Activated CD4-positive, alpha-beta memory T cell treated with anti-CD3 and anti-CD28 coated beads for 36 hours (primary cell): ENCODE results near the gene LETMD1. TPM values are rescaled to one million over a fixed set of nuclear protein-coding genes. Genes with fewer than 3 reads are reported as not detected.

Experiments used
- CTCF ChIA-PET: fragments of 350-600 bp; sonication (Branson Sonifier 250); formaldehyde crosslinking; loops from one replicate; lab custom pipeline; 2021; ENCODE audit warnings: antibody characterized with exemption, inconsistent platforms; lab: Charles Lee
- POLR2A ChIA-PET: fragments of 350-600 bp; sonication (Branson Sonifier 250); formaldehyde crosslinking; loops from one replicate; lab custom pipeline; 2021; ENCODE audit warnings: antibody characterized with exemption; lab: Charles Lee
- DNase-seq: peaks from one replicate; pipeline ENCODE4 v3.0.0-alpha.2; 2020
- H3K27ac Mint-ChIP-seq: one replicate; pipeline ENCODE4 v1.8.0; 2021; ENCODE audit warnings: mixed read lengths
- H3K27me3 Mint-ChIP-seq: one replicate; pipeline ENCODE4 v1.8.0; 2021; ENCODE audit warnings: mixed read lengths
- H3K36me3 Mint-ChIP-seq: one replicate; pipeline ENCODE4 v1.8.0; 2021; ENCODE audit warnings: mixed read lengths
- H3K4me1 Mint-ChIP-seq: one replicate; pipeline ENCODE4 v1.8.0; 2021; ENCODE audit warnings: low read depth, mixed read lengths
- H3K4me3 Mint-ChIP-seq: one replicate; pipeline ENCODE4 v1.8.0; 2021; ENCODE audit warnings: mild to moderate bottlenecking, mixed read lengths
- H3K9me3 Mint-ChIP-seq: one replicate; pipeline ENCODE4 v1.8.0; 2021; ENCODE audit warnings: mixed read lengths
- intact Hi-C: fragments of 100-400 bp; cut with micrococcal nuclease; formaldehyde crosslinking; loops from one replicate; pipeline ENCODE4 v1.15.1; 2023
- total RNA-seq, 2 experiments: library from RNA; stranded (reverse); gene quantifications; one replicate each; pipeline ENCODE4 v1.2.3, GENCODE V29; 2021

The LETMD1 gene
- total RNA-seq, 2 experiments from 2014 or later, result 79.8 to 84.0 TPM

- POLR2A ChIA-PET, result interaction anchor here (0.7 to 5.8 kb wide), 4 partner anchors 15 to 263 kb away, joined by 3 to 47 read pairs (median 6); no protein-coding TSS in a partner anchor
- peaks cover 36% of the 10 kb centered on the region for H3K4me1 Mint-ChIP-seq
- H3K36me3 Mint-ChIP-seq, result peaks cover 9% of the 10 kb centered on the region
- CTCF ChIA-PET, result interaction anchor here (0.6 to 5.0 kb wide), 18 partner anchors 17 to 325 kb away, joined by 3 to 52 read pairs (median 4); partner anchors contain the start of genes ATF1, DAZAP2 and LETMD1
- H3K27me3 Mint-ChIP-seq, result peaks cover 4% of the 10 kb centered on the region
- peak overlapping the region; percentile 59 for H3K4me3 Mint-ChIP-seq
- no peaks in the 10 kb centered on the region for H3K9me3 Mint-ChIP-seq
- DNase-seq, result no peak
- peak overlapping the region; percentile 38 for H3K27ac Mint-ChIP-seq
- intact Hi-C loops, result loop anchor here (5.0 to 10.0 kb wide), 4 partner anchors 95 to 1273 kb away; partner anchors contain the start of genes BIN2 and DIP2B
These were observed 20.7 kb upstream of the LETMD1 start for GRCh38 chr12:51027342-51027835.

GRCh38 chr12:51028126-51028812 is 19.9 kb upstream of the LETMD1 start:
- intact Hi-C loops, result loop anchor here (1.0 to 10.0 kb wide), 6 partner anchors 41 to 1273 kb away; partner anchors contain the start of genes BIN2 and DIP2B
- peaks cover 32% of the 10 kb centered on the region for H3K4me1 Mint-ChIP-seq
- DNase-seq, result peak; percentile 38
- ChIA-PET CTCF (interaction anchor here (0.6 to 5.0 kb wide), 16 partner anchors 15 to 313 kb away, joined by 3 to 52 read pairs (median 4); partner anchors contain the start of genes ATF1, DAZAP2 and LETMD1), POLR2A (interaction anchor here (5.8 kb wide), 1 partner anchor 16 kb away, joined by 47 read pairs; no protein-coding TSS in a partner anchor)
- H3K27me3 Mint-ChIP-seq, result peaks cover 4% of the 10 kb centered on the region
- H3K36me3 Mint-ChIP-seq, result peaks cover 8% of the 10 kb centered on the region
- H3K27ac Mint-ChIP-seq, result no peak overlapping the region
- peak overlapping the region; percentile 59 for H3K4me3 Mint-ChIP-seq
- no peaks in the 10 kb centered on the region for H3K9me3 Mint-ChIP-seq

GRCh38 chr12:51028813-51029150 is 19.3 kb upstream of the LETMD1 start:
- peaks cover 5% of the 10 kb centered on the region for H3K36me3 Mint-ChIP-seq
- CTCF ChIA-PET, result interaction anchor here (0.8 to 5.0 kb wide), 8 partner anchors 14 to 264 kb away, joined by 3 to 52 read pairs (median 10); partner anchors contain the start of genes ATF1 and LETMD1
- H3K27me3 Mint-ChIP-seq, result peaks cover 4% of the 10 kb centered on the region
- POLR2A ChIA-PET, result interaction anchor here (5.8 kb wide), 1 partner anchor 16 kb away, joined by 47 read pairs; no protein-coding TSS in a partner anchor
- H3K4me1 Mint-ChIP-seq, result peaks cover 27% of the 10 kb centered on the region
- no peak overlapping the region for H3K4me3 Mint-ChIP-seq
- no peaks in the 10 kb centered on the region for H3K9me3 Mint-ChIP-seq
- no peak for DNase-seq
- intact Hi-C loops, result loop anchor here (1.0 to 10.0 kb wide), 6 partner anchors 41 to 1274 kb away; partner anchors contain the start of genes BIN2 and DIP2B
- no peak overlapping the region for H3K27ac Mint-ChIP-seq

- peaks cover 4% of the 10 kb centered on the region for H3K27me3 Mint-ChIP-seq
- peaks cover 3% of the 10 kb centered on the region for H3K4me1 Mint-ChIP-seq
- no peaks in the 10 kb centered on the region for H3K9me3 Mint-ChIP-seq
- H3K36me3 Mint-ChIP-seq, result no peaks in the 10 kb centered on the region
- POLR2A ChIA-PET, result interaction anchor here (0.6 kb wide), 1 partner anchor 268 kb away, joined by 4 read pairs; no protein-coding TSS in a partner anchor
- H3K4me3 Mint-ChIP-seq, result no peak overlapping the region
- intact Hi-C loops, result no loop called here
- H3K27ac Mint-ChIP-seq, result no peak overlapping the region
- DNase-seq, result no peak
- CTCF ChIA-PET, result interaction anchor here (0.7 to 1.5 kb wide), 3 partner anchors 15 to 1737 kb away, joined by 3 read pairs; no protein-coding TSS in a partner anchor
These were observed 15.1 kb upstream of the LETMD1 start for GRCh38 chr12:51033048-51033447.

- intact Hi-C loops, result no loop called here
- H3K27ac Mint-ChIP-seq, result no peak overlapping the region
- no peak overlapping the region for H3K4me3 Mint-ChIP-seq
- H3K27me3 Mint-ChIP-seq, result peaks cover 4% of the 10 kb centered on the region
- ChIA-PET CTCF (interaction anchor here (0.6 to 1.0 kb wide), 3 partner anchors 14 to 1811 kb away, joined by 3 to 5 read pairs (median 3); no protein-coding TSS in a partner anchor), POLR2A (no interaction called here)
- DNase-seq, result peak; percentile 14
- no peaks in the 10 kb centered on the region for H3K9me3 Mint-ChIP-seq
- H3K36me3 Mint-ChIP-seq, result no peaks in the 10 kb centered on the region
- H3K4me1 Mint-ChIP-seq, result peaks cover 4% of the 10 kb centered on the region
These were observed 14.6 kb upstream of the LETMD1 start for GRCh38 chr12:51033457-51034089.

GRCh38 chr12:51036279-51036678 is 11.8 kb upstream of the LETMD1 start:
- no peak for DNase-seq
- H3K9me3 Mint-ChIP-seq, result no peaks in the 10 kb centered on the region
- peaks cover 4% of the 10 kb centered on the region for H3K4me1 Mint-ChIP-seq
- H3K27ac Mint-ChIP-seq, result no peak overlapping the region
- no peaks in the 10 kb centered on the region for H3K36me3 Mint-ChIP-seq
- H3K27me3 Mint-ChIP-seq, result no peaks in the 10 kb centered on the region
- intact Hi-C loops, result no loop called here
- ChIA-PET POLR2A (no interaction called here), CTCF (interaction anchor here (1.3 kb wide), 1 partner anchor 11 kb away, joined by 4 read pairs; no protein-coding TSS in a partner anchor)
- H3K4me3 Mint-ChIP-seq, result no peak overlapping the region

- no peaks in the 10 kb centered on the region for H3K9me3 Mint-ChIP-seq
- peaks cover 31% of the 10 kb centered on the region for H3K4me1 Mint-ChIP-seq
- intact Hi-C loops, result loop anchor here (1.0 to 5.0 kb wide), 6 partner anchors 22 to 292 kb away; partner anchors contain the start of genes BIN2, CSRNP2, DAZAP2 and SLC11A2
- H3K36me3 Mint-ChIP-seq, result peaks cover 32% of the 10 kb centered on the region
- no peaks in the 10 kb centered on the region for H3K27me3 Mint-ChIP-seq
- H3K27ac Mint-ChIP-seq, result peak overlapping the region; percentile 96
- peak overlapping the region; percentile 97 for H3K4me3 Mint-ChIP-seq
- DNase-seq, result peak; percentile 27
- ChIA-PET CTCF (interaction anchor here (0.6 to 3.4 kb wide), 10 partner anchors 13 to 1363 kb away, joined by 3 to 18 read pairs (median 5); partner anchors contain the start of genes POU6F1 and SLC11A2), POLR2A (interaction anchor here (1.0 to 2.9 kb wide), 9 partner anchors 14 to 284 kb away, joined by 3 to 13 read pairs (median 4); partner anchors contain the start of genes CSRNP2, POU6F1 and SLC11A2)
These were observed 629 bp downstream of the LETMD1 start for GRCh38 chr12:51048661-51049251.

- no peak for DNase-seq
- Mint-ChIP-seq H3K27ac (peak overlapping the region; percentile 96), H3K4me3 (peak overlapping the region; percentile 97), H3K4me1 (peaks cover 31% of the 10 kb centered on the region), H3K27me3 (no peaks in the 10 kb centered on the region), H3K36me3 (peaks cover 38% of the 10 kb centered on the region), H3K9me3 (no peaks in the 10 kb centered on the region)
- CTCF ChIA-PET, result interaction anchor here (0.8 to 1.5 kb wide), 2 partner anchors 12 to 291 kb away, joined by 3 to 6 read pairs; no protein-coding TSS in a partner anchor
- intact Hi-C loops, result loop anchor here (2.0 to 5.0 kb wide), 2 partner anchors 273 to 291 kb away; partner anchors contain the start of gene BIN2
- POLR2A ChIA-PET, result interaction anchor here (0.7 to 2.9 kb wide), 9 partner anchors 12 to 406 kb away, joined by 3 to 13 read pairs (median 5); partner anchors contain the start of genes CSRNP2, POU6F1 and SLC11A2
These were observed 1.4 kb downstream of the LETMD1 start for GRCh38 chr12:51049525-51049924.

GRCh38 chr12:51051787-51052186 is 3.7 kb downstream of the LETMD1 start:
- Mint-ChIP-seq H3K9me3 (no peaks in the 10 kb centered on the region), H3K4me1 (peaks cover 28% of the 10 kb centered on the region), H3K27me3 (no peaks in the 10 kb centered on the region), H3K27ac (peak overlapping the region; percentile 58), H3K4me3 (no peak overlapping the region), H3K36me3 (peaks cover 47% of the 10 kb centered on the region)
- ChIA-PET POLR2A (interaction anchor here (0.9 to 2.0 kb wide), 3 partner anchors 9 to 31 kb away, joined by 3 to 6 read pairs (median 3); partner anchors contain the start of gene CSRNP2), CTCF (interaction anchor here (0.9 kb wide), 1 partner anchor 25 kb away, joined by 3 read pairs; no protein-coding TSS in a partner anchor)
- DNase-seq, result no peak
- intact Hi-C loops, result no loop called here

- intact Hi-C loops, result no loop called here
- no peaks in the 10 kb centered on the region for H3K27me3 Mint-ChIP-seq
- peaks cover 10% of the 10 kb centered on the region for H3K4me1 Mint-ChIP-seq
- H3K9me3 Mint-ChIP-seq, result no peaks in the 10 kb centered on the region
- ChIA-PET POLR2A (no interaction called here), CTCF (interaction anchor here (1.6 kb wide), 1 partner anchor 21 kb away, joined by 5 read pairs; no protein-coding TSS in a partner anchor)
- peaks cover 50% of the 10 kb centered on the region for H3K36me3 Mint-ChIP-seq
- no peak overlapping the region for H3K4me3 Mint-ChIP-seq
- no peak for DNase-seq
- H3K27ac Mint-ChIP-seq, result no peak overlapping the region
These were observed 6.9 kb downstream of the LETMD1 start for GRCh38 chr12:51055060-51055459.
